GM19238 (cell line): ENCODE results near the gene OR2S2.
"Not testable (repeated sequence)": the region's sequence is repeated elsewhere in the genome, so short reads cannot be mapped to it uniquely, and the experiment has no call there.

Experiments
- DNase-seq: peaks from one replicate; pipeline ENCODE4 v3.0.0; 2011; ENCODE audit warnings: low spot score; ENCODE audit not compliant: insufficient read length

Gene OR2S2

DNA sequence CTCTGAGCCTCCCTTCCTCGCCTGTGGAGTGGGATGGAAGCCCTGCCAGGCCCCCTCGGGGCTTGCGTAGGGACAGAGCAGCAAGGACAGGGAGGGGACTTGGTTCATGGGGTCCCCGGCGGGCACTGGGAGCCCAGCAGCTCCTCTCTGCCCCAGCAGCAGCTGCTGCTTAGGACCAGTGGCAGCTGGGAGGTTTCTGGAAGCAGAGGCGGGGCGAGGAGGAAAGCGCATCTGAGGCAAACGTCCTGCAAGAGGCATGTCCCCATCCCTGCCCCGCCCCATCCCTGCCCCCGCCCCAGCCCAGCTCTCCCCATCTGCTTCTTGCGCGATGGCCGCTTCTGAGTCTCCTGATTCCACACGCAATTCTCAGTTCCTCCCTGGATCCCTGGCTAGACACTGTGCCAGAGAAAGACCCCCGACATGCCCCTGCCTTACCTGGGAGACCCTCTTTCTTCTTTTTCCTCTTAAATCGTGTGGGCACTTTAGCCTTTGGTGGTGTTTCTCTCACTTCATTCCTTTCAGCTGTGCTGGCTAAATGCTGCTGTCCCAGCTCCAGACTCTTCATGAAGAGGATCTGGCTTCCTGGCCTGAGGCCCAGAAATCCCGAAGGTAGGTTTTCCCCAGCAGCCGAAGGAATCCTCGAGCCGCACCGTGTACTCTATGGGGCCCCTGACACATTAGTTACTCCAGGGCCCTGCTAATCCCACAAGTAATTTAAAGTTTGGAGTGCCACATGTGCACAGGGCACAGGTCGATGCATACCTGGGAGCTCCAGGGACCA, 4.4 kb upstream of the OR2S2 start:
- DNase-seq, result no peak

DNA sequence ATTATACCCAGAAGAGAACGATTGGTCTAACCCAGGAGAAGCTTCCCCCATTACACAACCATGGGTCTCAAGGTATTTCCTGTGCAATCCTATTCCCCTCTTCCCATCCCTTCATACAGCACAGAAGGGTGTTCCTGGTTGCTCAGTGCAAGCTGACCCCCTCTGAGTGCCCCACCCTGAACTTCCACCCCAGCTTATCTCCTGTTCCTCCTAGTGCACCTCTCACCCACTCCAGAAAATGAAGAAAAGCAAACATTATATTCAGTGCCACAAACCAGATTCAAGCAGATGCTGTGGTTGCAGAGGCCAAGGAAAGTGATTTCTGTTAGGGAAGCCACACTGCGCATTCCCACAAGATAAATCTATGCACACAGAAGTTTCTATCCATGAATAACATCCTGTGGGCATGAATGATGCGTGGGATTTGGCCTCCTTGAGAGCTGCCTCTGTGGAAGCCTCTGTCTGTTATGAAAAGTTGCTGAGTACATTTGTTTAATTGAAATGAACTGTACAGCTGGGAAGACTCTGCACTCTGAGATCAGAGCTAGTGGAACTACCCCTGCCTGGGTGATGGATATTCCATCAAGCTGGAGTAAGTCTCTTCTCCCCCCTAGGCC, 2.2 kb upstream of the OR2S2 start:
- no peak for DNase-seq

DNA sequence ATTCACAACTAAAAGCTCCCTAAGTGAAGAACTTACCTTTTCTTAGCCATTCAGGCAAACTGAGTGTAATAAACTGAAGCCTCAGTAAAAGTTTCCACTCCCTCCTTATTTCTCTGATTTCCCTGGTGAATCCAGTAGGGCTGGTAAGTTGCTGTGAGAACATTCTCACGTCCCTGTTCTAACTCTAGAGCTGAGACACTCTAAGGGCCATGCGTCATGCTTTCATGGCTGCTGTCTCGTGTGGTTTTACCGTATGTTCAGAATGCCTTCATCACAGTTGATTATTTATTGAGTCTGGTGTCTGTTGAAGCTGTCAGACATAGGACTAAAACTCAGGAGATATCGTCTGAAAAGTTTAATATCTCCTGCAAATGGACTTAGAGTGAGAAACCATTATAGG, 1.3 kb downstream of the OR2S2 start:
- no peak for DNase-seq

DNA sequence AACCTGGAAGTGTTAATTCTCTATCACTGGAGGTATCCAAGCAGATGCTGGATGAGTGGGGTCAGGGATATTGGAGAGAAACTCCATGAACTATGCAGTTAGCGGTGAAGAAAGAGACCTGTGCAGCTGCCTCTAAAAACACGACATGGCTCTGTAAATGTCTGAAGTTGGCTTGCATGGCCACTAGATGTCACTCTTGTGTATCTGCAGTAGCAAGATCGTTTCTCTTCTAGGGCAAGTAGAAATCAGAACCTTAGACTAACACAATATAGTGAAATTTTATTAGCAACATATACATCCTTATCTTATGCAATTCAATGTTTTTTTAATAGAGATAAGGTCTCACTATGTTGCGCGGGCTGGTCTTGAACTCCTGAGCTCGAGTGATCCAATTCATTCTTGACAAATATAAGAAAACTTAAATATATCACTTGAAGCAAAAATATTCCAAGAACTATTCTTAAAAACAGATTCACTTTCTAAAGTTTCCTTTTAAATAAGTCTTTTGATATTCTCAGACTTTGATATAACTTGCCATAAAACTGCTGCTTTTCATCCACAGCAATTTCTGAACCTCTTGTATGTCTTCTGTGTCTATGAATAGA, 2.9 kb downstream of the OR2S2 start:
- peak; percentile 32 for DNase-seq

DNA sequence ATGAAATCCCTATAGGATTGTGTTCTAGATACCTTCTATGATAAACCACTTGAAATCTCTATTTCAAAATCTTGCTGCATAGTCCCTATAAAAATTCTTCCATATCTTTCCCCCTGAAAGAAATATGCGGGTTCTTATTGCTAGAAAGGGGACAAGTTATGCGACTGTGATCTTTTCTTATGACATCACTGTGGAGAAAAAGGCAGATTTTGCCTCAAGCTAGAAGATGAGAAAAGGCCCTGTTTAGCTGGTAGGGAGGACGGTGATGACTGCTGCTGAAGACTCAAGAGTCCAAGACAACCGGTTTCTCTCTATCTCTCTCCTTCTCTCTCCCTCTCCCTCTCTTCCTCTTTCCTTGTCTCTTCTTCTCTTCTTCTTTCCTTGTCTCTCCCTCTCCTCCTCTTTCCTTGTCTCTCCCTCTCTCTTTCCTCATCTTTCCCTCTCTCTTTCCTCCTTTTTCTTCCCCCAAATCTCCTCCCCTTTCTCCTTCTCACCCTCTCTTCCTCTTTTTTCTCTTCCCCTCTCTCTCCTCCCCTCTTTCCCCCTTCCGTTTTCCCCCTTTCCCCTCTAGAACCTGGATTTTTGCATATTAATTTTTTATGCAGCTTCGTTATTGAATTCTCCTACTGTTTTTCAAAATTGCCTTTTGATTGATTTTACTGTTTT, 5.3 kb downstream of the OR2S2 start:
- DNase-seq, result no peak

DNA sequence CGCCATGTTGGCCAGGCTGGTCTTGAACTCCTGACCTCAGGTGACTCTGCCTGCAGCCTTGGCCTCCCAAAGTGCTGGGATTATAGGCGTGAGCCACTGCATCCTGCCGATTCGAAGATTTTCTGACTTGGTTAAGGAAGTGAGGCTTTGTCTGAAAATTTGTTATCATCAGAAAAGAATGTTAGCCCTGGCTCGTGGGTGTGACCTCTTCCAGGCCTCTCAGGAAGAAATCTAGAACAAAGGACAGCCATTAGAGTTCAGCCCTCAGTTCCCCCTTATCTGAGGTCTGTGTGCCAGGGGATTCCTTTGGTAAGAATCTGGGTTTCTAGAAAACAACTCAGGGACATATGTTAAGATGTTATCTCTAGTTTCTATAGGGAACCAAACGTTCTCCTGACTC, 6.2 kb downstream of the OR2S2 start:
- no peak for DNase-seq

DNA sequence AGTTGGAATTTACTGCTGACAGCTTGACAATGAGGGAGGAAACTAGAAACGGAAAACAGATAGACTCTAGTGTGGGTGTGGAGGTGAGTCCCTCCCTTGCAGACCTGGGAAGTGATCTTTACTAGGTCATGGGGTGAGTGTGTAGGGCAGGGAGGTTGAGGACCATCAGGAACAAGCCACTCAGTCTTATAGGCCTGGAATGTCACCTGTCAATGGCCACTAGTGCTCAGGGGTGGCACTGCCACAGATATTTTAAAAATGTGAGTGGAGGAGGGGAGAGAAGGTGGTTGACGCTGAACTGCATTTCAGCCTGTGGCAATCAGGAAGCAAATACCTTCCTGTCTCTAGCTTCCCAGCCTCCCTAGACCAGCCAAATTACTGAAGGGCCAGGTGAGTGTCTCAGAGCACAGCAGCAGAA, 9.0 kb downstream of the OR2S2 start:
- no peak for DNase-seq

DNA sequence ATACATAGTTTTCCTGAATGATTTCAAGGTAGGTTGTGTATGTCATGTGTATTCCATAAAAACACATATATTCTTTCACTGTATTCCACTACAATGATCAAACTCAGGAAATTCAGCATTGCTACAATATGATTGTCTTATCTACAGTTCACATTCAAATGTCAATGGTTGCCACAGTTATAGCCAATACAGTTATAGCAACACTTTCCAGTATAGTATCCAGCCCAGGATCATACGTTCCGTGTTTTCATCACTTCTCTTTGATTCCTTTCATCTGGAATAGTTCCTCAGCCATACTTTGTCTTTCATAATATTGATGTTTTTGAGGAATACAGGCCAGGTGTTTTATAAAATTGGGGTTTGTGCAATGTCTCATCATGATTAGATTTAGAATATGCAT, 9.5 kb downstream of the OR2S2 start:
- DNase-seq, result no peak

DNA sequence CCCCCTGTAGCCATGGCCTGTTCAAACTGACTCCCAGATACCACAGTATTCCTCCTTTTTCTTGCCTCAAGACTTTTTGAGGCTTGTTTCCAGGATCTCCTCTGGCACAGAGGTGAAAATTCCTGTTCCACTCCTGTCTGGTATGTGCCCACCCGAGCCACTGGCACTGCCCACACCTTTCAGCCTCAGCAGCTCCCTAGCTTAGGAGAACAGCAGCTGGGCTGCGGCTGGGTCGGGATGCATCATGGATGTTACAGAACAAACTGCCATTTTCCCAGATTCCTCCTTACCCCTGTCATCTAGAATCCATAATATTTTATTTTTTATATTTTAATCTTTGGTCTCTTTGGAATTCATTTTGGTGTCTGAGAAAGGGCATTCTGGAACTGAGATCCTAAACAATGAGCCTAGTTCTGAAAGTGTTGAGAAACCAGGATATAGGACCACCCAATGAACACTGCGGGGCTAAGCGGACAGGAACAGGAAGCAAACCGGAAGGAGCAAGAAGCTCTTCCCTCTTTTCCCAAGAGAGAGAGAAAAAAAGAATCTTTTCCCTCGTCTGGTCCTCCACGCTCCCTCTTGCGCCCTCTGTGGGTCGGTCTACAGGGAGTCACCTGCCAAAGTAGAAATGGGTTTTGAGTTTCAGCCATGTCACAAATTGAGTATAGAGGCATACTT, 12.5 kb downstream of the OR2S2 start:
- DNase-seq, result peak; percentile 35

DNA sequence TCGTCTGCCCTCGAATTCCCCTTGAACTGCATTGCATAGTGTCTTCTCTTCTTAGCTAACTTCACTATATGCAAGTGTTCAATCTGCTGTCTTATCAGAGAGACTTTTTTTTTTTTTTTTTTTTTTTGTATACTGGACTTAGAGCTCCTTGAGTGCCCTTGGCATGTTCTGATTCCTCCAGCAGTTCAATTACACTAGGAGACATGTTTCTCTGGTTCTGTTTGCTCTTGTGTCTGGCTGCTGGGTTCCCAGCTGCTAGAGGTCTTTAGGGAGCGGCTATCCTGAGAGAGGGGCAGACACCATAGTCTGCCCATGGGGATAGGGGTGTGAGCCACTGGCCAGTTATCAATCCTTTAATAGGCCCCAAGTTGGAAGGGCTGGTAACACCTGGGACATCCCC, 13.1 kb downstream of the OR2S2 start:
- DNase-seq, result no peak

DNA sequence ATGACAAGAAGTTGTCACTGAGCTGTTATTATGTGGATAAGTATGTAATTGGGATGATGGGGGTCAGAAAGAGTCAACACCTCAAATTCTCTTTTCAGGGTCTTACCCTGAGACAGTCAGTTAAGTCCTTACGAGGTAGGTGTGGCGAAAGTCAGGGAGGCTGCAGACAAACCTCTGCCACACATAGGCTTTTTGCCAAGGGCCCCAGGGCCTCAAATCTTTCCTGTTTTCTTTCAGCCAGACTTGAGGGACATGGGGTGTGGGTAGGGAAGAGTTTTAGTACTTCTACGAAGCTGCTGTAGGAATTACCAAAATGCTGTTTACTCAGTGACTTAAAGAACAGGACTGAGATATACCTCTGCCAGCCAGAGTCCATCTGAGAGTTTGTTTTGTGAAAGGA, 13.8 kb downstream of the OR2S2 start:
- no peak for DNase-seq

DNA sequence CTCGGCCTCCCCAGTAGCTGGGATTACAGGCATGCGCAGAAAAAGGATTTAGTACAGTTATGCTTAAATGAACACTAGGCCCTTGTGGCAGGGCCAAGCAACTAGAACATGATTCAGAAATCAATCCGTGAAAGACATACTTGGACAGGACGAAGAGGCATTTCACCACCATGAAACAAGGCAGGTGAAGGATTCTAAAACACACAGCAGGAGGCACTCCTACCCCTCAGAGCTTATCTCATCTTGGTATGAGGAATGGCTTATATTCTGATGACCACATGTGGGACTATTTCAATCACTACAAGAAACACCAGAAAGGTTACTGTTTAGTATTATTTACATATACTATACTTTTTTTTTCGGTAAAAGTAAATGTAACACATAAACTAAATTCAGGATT, 15.7 kb downstream of the OR2S2 start:
- DNase-seq, result no peak

DNA sequence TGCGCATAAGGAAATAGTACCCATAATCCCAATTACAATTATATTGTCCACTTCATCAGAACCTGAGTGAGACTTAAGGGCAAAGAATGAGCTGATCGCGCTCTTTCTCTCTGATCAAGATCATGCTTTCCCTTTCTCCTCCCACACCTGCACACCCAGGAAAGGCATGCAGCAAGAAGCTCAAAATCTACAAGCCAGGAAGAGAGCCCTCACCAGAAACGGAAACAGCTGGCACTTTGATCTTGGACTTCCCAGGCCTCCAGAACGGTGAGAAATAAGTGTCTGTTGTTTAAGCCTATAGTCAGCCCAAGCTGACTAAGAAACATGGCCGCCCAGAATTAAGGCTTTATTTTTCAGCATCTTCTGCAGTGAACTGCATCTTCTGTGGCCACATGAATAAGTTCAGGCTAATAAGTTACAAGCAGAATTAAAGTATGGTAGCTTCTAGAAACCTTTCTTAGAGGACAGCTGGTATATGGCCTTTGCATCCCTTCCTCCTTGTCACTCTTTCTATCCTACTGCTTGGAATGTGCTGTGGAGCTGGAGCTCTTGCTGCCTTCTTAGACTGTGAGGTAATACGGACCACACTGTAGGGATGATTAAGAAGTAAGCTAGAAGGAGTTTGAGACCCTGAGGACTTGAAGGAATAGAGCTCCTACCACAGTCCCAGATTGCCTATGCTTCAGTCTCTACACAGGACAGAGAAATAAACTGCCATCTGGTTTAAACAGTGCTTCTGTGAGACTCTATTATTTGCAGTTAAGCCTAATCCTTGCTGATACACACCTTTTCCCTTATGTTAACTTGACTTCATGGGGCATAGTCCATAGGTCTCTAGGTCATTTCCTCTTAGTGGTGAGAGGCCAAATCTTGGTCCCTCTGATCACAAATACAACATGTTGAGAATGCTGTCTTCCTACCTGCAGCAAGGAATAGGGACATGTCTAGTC, 17.2 kb downstream of the OR2S2 start:
- no peak for DNase-seq

DNA sequence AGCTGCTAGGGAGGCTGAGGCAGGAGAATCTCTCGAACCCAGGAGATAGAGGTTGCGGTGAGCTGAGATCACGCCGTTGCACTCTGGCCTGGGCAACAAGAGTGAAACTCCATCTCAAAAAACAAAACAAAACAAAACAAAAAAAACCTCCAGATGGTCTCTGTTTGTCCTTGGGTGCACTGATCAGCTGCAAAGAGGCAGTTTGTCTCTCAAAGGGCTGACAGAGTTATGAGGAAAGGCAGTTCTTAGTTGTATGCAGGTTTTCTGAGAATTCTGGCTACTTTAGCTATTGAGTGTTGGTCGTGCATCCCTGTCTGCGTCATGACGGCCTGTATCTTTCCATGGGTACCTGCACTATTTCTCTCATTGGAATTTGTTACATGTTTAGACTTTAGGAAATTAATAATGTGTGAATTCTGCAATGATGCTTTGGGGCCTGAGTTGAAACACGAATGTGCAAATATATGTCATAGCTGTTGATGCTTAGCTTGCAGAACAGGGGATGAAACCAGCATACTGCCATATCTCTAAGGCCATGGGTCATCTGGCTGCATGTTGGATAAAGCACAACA, 18.2 kb downstream of the OR2S2 start:
- DNase-seq, result no peak

DNA sequence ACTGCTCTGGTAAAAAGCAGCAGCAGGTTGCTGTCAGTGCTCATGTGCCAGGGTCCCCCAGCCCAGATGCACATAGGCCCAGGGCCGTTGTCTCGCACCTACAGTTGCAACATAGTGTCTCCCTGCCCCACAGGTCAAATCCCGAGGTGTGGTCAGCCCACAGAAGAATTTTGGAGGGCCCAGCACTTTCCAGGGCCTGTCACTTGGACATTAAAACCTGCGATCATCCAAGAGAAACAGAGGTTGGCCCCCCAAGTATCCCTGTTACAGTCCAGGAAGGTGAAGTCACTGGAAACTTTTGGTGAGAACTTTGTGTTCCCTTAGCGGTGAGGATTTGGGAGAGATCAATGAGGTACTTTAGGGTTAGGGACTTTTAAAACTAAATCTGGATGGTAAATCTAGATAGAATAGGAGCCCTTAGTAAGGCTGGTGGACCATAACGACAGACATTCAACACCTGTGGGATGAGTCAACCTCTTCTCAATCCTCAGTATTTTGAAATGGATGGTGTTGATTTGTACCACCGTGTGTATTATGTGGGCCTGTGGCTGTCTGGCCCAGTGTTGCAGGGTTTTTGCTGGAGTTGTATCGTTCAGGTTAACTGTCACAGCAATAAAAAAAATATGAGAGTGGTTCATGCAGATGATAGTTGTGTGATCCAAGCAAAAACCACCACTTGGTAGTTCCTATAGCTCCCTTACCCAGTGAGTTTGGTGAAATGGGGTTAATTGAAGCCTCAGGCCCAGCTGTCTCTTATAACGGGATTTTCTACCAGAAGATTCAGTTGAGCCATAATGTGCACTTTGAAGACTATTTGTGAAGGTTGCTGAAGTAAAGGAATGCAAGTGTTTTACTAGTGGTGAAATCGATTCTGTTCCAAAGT, 19.2 kb downstream of the OR2S2 start:
- DNase-seq, result no peak

DNA sequence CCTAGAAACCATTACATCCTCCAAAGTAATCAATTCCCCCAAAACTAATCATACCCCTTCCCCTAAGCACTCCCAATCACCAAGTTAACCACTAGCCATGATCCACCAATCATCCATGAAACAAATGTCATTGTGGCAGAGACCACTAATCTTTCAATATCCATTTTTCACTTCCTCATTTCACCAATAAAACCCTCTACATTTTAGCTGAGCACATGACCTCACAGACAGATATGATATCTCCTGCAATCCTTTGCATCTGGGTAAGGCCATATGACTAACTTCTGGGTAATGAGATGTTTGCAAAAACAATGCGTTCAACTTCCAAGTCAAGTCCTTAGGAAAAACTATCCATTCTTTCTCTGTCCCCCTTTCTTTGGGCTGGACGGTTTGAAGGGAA, 20.7 kb downstream of the OR2S2 start:
- DNase-seq, result no peak

DNA sequence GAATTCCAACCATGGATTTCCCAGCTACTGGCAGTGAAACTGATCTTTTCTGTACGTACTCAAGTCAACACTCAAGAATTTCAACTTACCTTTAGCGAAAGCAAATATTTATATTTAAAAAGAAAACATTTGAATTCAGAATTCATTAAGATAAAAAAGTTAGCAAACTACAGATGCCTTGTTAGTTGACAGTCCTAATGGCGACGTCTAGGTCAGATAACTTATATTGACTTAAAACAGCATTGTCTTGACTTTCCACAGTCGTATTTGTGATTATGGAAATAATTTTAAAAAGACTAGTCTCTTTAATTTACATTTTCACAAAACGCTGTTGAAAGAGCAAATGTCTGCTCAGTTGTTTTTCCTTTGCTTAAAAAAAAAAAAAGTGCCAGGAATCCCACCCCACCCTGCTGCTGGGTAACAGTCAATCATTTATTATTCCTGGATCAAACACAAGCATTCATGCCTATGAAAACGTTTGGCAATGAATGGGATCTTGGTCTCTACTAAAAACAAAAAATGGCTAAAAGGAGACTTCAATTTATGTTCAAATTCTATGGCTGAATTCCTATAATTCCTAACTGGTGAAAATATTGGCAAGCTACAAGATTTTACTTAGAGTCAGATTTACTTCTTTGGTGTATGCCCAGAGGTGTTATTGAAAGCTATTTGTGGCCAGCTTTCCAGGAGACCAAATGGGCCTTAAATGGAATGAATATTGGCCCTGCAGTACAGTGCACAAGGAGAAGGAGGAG, 22.0 kb downstream of the OR2S2 start:
- DNase-seq, result no peak

DNA sequence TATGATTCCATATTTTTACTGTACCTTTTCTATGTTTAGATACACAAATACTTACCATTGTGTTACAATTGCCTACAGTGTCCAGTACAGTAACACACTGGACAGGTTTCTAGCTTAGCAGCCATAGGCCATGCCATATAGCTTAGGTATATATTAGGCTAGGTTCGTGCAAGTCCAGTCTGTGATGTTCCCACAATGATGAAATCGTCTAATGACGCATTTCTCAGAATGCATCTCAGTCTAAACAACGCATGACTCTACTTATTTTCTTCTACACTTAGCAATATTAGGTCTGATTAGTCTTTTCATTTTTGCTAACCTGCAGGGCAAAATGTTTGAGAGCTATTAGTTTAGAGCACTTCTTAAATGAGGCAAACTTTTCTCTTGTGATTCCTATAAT, 22.7 kb downstream of the OR2S2 start:
- no peak for DNase-seq

DNA sequence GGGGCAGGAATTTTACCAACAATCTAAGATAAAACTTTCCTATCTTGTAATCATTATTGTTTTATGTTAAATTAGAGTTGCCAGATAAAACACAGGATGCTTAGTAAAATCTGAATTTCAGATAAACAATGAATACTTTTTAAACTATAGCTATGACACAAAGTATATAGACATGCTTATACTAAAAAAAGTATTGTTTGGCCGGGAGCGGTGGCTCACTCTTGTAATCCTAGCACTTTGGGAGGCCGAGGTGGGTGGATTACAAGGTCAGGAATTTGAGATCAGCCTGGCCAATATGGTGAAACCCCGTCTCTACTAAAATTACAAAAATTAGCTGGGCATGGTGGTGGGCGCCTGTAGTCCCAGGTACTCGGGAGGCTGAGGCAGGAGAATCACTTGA, 23.9 kb downstream of the OR2S2 start:
- DNase-seq, result not testable (repeated sequence)
